GM12878 (cell line): ENCODE results near the gene LTBP2.

ENCODE experiments used
- BCL11A ChIP-seq: IDR thresholded peaks from 2 replicates; pipeline ENCODE4 v1.6.1; 2011; ENCODE audit warnings: low read depth, low read length
- CTCF ChIP-seq, 3 experiments: IDR thresholded peaks in 2 of 3; conservative IDR thresholded peaks in 1 of 3; 2 replicates each; pipeline ENCODE4 v1.5.1; 2011; ENCODE audit warnings: low read depth in 3 of 3, low read length in 3 of 3, mild to moderate bottlenecking in 3 of 3, control low read depth in 2 of 3, moderate library complexity in 2 of 3, inconsistent platforms in 1 of 3, mixed read lengths in 1 of 3; ENCODE audit not compliant: control insufficient read depth in 2 of 3, insufficient read depth in 1 of 3; ENCODE audit errors: extremely low read depth in 1 of 3
- EZH2 ChIP-seq: IDR thresholded peaks from 2 replicates; pipeline ENCODE4 v1.6.1; 2012; ENCODE audit warnings: low read depth, mild to moderate bottlenecking, control low read depth, inconsistent platforms, low read length, borderline replicate concordance; ENCODE audit not compliant: control insufficient read depth
- NR2F1 ChIP-seq: fragments of 450-650 bp; conservative IDR thresholded peaks from 2 replicates; pipeline ENCODE4 v1.6.1; 2017; ENCODE audit warnings: mild to moderate bottlenecking
- POLR2AphosphoS5 ChIP-seq: IDR thresholded peaks from 2 replicates; pipeline ENCODE4 v1.6.1; 2011; ENCODE audit warnings: mild to moderate bottlenecking, low read length, inconsistent platforms
- SREBF2 ChIP-seq: IDR thresholded peaks from 2 replicates; pipeline ENCODE4 v1.6.1; 2012; ENCODE audit warnings: mild to moderate bottlenecking, low read length
- SRF ChIP-seq, 2 experiments: IDR thresholded peaks; 2 replicates each; pipeline ENCODE4 v1.6.1; 2011; ENCODE audit warnings: low read depth in 2 of 2, low read length in 2 of 2, mild to moderate bottlenecking in 1 of 2, moderate library complexity in 1 of 2
- TCF12 ChIP-seq: IDR thresholded peaks from 2 replicates; pipeline ENCODE4 v1.6.1; 2011; ENCODE audit warnings: low read depth, mild to moderate bottlenecking, low read length
- TF ChIP-seq, protein P1 (sequence below): fragments of 150-350 bp; IDR thresholded peaks from 2 replicates; pipeline ENCODE4 v1.6.1; 2016; ENCODE audit warnings: low read depth, low read length

DNA sequence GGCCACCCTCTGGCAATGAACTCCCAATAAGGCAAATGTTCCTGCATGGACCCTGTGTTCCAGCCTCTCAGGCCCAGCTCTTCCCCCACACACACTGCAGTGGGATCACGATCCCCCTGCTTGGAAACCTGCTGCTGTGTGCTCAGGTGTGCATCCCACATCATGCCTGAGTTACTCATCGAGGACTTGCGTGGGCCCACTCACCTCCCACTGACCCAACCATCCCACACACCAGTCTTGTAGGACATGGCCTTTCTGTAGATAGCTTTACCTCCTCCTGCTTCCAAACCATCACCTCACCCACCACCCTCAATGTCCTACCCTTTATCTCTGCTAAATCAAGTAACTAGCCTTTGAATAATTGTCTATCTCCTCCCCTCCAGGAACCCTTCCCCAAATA lies 143.5 kb downstream of the LTBP2 start:
- TF ChIP-seq CTCF (IDR thresholded peaks at IDR 0.05 in 2 of 3, conservative IDR thresholded peaks at IDR 0.05 in 1 of 3; ENCODE audit: control insufficient read depth in 2 of 3, extremely low read depth in 1 of 3, insufficient read depth in 1 of 3, low read depth in 3 of 3, low read length in 3 of 3) (no peak), SRF (IDR thresholded peaks at IDR 0.05; ENCODE audit: low read depth in 2 of 2, low read length in 2 of 2) (no peak), SREBF2 (no peak), BCL11A (no peak), NR2F1 (no peak), EZH2 (no peak), TCF12 (no peak), POLR2AphosphoS5 (no peak)
- TF ChIP-seq, protein P1, sequence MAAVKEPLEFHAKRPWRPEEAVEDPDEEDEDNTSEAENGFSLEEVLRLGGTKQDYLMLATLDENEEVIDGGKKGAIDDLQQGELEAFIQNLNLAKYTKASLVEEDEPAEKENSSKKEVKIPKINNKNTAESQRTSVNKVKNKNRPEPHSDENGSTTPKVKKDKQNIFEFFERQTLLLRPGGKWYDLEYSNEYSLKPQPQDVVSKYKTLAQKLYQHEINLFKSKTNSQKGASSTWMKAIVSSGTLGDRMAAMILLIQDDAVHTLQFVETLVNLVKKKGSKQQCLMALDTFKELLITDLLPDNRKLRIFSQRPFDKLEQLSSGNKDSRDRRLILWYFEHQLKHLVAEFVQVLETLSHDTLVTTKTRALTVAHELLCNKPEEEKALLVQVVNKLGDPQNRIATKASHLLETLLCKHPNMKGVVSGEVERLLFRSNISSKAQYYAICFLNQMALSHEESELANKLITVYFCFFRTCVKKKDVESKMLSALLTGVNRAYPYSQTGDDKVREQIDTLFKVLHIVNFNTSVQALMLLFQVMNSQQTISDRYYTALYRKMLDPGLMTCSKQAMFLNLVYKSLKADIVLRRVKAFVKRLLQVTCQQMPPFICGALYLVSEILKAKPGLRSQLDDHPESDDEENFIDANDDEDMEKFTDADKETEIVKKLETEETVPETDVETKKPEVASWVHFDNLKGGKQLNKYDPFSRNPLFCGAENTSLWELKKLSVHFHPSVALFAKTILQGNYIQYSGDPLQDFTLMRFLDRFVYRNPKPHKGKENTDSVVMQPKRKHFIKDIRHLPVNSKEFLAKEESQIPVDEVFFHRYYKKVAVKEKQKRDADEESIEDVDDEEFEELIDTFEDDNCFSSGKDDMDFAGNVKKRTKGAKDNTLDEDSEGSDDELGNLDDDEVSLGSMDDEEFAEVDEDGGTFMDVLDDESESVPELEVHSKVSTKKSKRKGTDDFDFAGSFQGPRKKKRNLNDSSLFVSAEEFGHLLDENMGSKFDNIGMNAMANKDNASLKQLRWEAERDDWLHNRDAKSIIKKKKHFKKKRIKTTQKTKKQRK = no peak
